Measurements from ENCODE around the gene ITGA1.

ITGA1 gene

GRCh38 chr5:52987711-52988331 lies 200.1 kb downstream of the ITGA1 start:
- no peak for TF ChIP-seq POLR2A (IDR thresholded peaks at IDR 0.05; ENCODE audit: low read depth, low read length)
- DNase-seq (ENCODE audit: insufficient read length, low spot score) (no peak), FAIRE-seq (peak; percentile 85)

GRCh38 chr5:52988335-52989024 lies 200.8 kb downstream of the ITGA1 start:
- DNase-seq (ENCODE audit: insufficient read length, low spot score) = peak; percentile 20
- no peak for TF ChIP-seq POLR2A (IDR thresholded peaks at IDR 0.05; ENCODE audit: low read depth, low read length)
- FAIRE-seq = no peak

- FAIRE-seq (no peak), DNase-seq (ENCODE audit: insufficient read length, low spot score) (peak; percentile 39)
- no peak for TF ChIP-seq POLR2A (IDR thresholded peaks at IDR 0.05; ENCODE audit: low read depth, low read length)
These were observed 201.5 kb downstream of the ITGA1 start, which contains the start of gene ITGA2 for GRCh38 chr5:52989025-52989780. Gene ITGA2, plus strand, starts transcription at chr5:52989352. Its CDS starts 117 bp downstream, at chr5:52989469.

GRCh38 chr5:52989781-52990527 lies 202.2 kb downstream of the ITGA1 start:
- peak; percentile 15 for DNase-seq (ENCODE audit: insufficient read length, low spot score)
- FAIRE-seq = no peak
- TF ChIP-seq POLR2A (IDR thresholded peaks at IDR 0.05; ENCODE audit: low read depth, low read length) = no peak

- no peak for FAIRE-seq
- TF ChIP-seq POLR2A (IDR thresholded peaks at IDR 0.05; ENCODE audit: low read depth, low read length) = no peak
- no peak for DNase-seq (ENCODE audit: insufficient read length, low spot score)
These were observed 202.8 kb downstream of the ITGA1 start for GRCh38 chr5:52990528-52990925.

GRCh38 chr5:52993367-52993766 lies 205.7 kb downstream of the ITGA1 start:
- TF ChIP-seq POLR2A (IDR thresholded peaks at IDR 0.05; ENCODE audit: low read depth, low read length) = no peak
- DNase-seq (ENCODE audit: insufficient read length, low spot score) (no peak), FAIRE-seq (no peak)

- no peak for FAIRE-seq
- DNase-seq (ENCODE audit: insufficient read length, low spot score) = no peak
- TF ChIP-seq POLR2A (IDR thresholded peaks at IDR 0.05; ENCODE audit: low read depth, low read length) = no peak
These were observed 206.6 kb downstream of the ITGA1 start for GRCh38 chr5:52994266-52994665.

- TF ChIP-seq POLR2A (IDR thresholded peaks at IDR 0.05; ENCODE audit: low read depth, low read length) = no peak
- DNase-seq (ENCODE audit: insufficient read length, low spot score) (no peak), FAIRE-seq (no peak)
These were observed 207.4 kb downstream of the ITGA1 start for GRCh38 chr5:52995095-52995494.

GRCh38 chr5:52995914-52996313 lies 208.2 kb downstream of the ITGA1 start:
- DNase-seq (ENCODE audit: insufficient read length, low spot score) (no peak), FAIRE-seq (no peak)
- no peak for TF ChIP-seq POLR2A (IDR thresholded peaks at IDR 0.05; ENCODE audit: low read depth, low read length)

GRCh38 chr5:52996979-52997378 lies 209.3 kb downstream of the ITGA1 start:
- DNase-seq (ENCODE audit: insufficient read length, low spot score) (no peak), FAIRE-seq (no peak)
- TF ChIP-seq POLR2A (IDR thresholded peaks at IDR 0.05; ENCODE audit: low read depth, low read length) = no peak

GRCh38 chr5:52997424-52997823 lies 209.7 kb downstream of the ITGA1 start:
- DNase-seq (ENCODE audit: insufficient read length, low spot score) (no peak), FAIRE-seq (no peak)
- TF ChIP-seq POLR2A (IDR thresholded peaks at IDR 0.05; ENCODE audit: low read depth, low read length) = no peak

GRCh38 chr5:52998552-52999313 lies 211.0 kb downstream of the ITGA1 start:
- TF ChIP-seq POLR2A (IDR thresholded peaks at IDR 0.05; ENCODE audit: low read depth, low read length) = no peak
- FAIRE-seq (no peak), DNase-seq (ENCODE audit: insufficient read length, low spot score) (no peak)

- FAIRE-seq (no peak), DNase-seq (ENCODE audit: insufficient read length, low spot score) (no peak)
- no peak for TF ChIP-seq POLR2A (IDR thresholded peaks at IDR 0.05; ENCODE audit: low read depth, low read length)
These were observed 211.7 kb downstream of the ITGA1 start for GRCh38 chr5:52999344-52999949.
